PC-9 (cell line): ENCODE measurements around the gene ZNF581. TPM values are rescaled to one million over a fixed set of nuclear protein-coding genes. Genes with fewer than 3 reads are reported as not detected.

Experiments
- BruUV-seq: library from RNA; stranded (reverse); fragments of 400-500 nt; replicated peaks from 2 replicates; lab custom pipeline; 2021; lab: Mats Ljungman, UMichigan
- CTCF ChIA-PET: fragments of 300-600 bp; sonication (Branson Sonifier 250); formaldehyde crosslinking; loops from one replicate; lab custom pipeline; 2022; ENCODE audit warnings: antibody characterized with exemption; lab: Charles Lee
- POLR2A ChIA-PET: fragments of 300-600 bp; sonication (Branson Sonifier 250); formaldehyde crosslinking; loops from one replicate; lab custom pipeline; 2022; ENCODE audit warnings: antibody characterized with exemption; ENCODE audit not compliant: unreplicated experiment; lab: Charles Lee
- DNase-seq, 2 experiments: peaks; one replicate each; pipeline versions ENCODE4 v3.0.0 to v3.0.0-alpha.2; 2015 to 2022; ENCODE audit warnings: mixed read lengths in 1 of 2
- H2AFZ ChIP-seq: fragments of 200-600 bp; sonication (generic); 2 replicates; pipeline ENCODE4 v1.8.1; 2017; ENCODE audit warnings: antibody characterized with exemption
- H3F3A ChIP-seq: fragments of 200-600 bp; sonication (generic); 2 replicates; pipeline ENCODE4 v1.8.1; 2017; ENCODE audit warnings: antibody characterized with exemption, mild to moderate bottlenecking, low read depth; ENCODE audit not compliant: insufficient read depth
- H3K27ac ChIP-seq: fragments of 200-600 bp; sonication (generic); 2 replicates; pipeline ENCODE4 v1.6.1; 2016; ENCODE audit warnings: mixed run types
- H3K27me3 ChIP-seq: fragments of 200-600 bp; sonication (generic); 2 replicates; pipeline ENCODE4 v1.6.1; 2016; ENCODE audit warnings: low read depth, mixed run types; ENCODE audit not compliant: insufficient read depth
- H3K36me3 ChIP-seq: fragments of 200-600 bp; sonication (generic); 2 replicates; pipeline ENCODE4 v1.6.1; 2016; ENCODE audit warnings: low read depth, mixed run types
- H3K4me1 ChIP-seq: fragments of 200-600 bp; sonication (generic); replicated peaks from 2 replicates; pipeline ENCODE4 v1.6.1; 2016; ENCODE audit warnings: mixed run types; ENCODE audit not compliant: insufficient read depth
- H3K4me2 ChIP-seq: fragments of 200-600 bp; sonication (generic); 2 replicates; pipeline ENCODE4 v1.6.1; 2017; ENCODE audit warnings: mixed run types
- H3K4me3 ChIP-seq: fragments of 200-600 bp; sonication (generic); 2 replicates; pipeline ENCODE4 v1.6.1; 2016; ENCODE audit warnings: mixed run types
- H3K79me2 ChIP-seq: fragments of 200-600 bp; sonication (generic); 2 replicates; pipeline ENCODE4 v1.6.1; 2017; ENCODE audit warnings: low read depth, mixed run types
- H3K9me2 ChIP-seq: fragments of 200-600 bp; sonication (generic); 2 replicates; pipeline ENCODE4 v1.8.1; 2017; ENCODE audit warnings: mild to moderate bottlenecking; ENCODE audit not compliant: insufficient read depth
- H3K9me3 ChIP-seq: fragments of 200-600 bp; sonication (generic); 2 replicates; pipeline ENCODE4 v1.8.1; 2016; ENCODE audit warnings: low read depth; ENCODE audit not compliant: insufficient read depth
- H4K20me1 ChIP-seq: fragments of 200-600 bp; sonication (generic); 2 replicates; pipeline ENCODE4 v1.8.1; 2017; ENCODE audit not compliant: insufficient read depth
- EZH2 ChIP-seq: fragments of 200-600 bp; sonication (generic); IDR thresholded peaks from 2 replicates; pipeline ENCODE4 v1.8.0; 2017; ENCODE audit warnings: antibody characterized with exemption, low read depth
- intact Hi-C: fragments of 100-400 bp; cut with micrococcal nuclease; formaldehyde crosslinking; loops from one replicate; pipeline ENCODE4 v1.10.0; 2022; ENCODE audit not compliant: unreplicated experiment
- total RNA-seq: library from RNA; stranded (reverse); gene quantifications from 2 replicates; pipeline ENCODE4 v1.2.3, GENCODE V29; 2021
- TF ChIP-seq, protein P1 (sequence below): fragments of 200-600 bp; sonication (generic); conservative IDR thresholded peaks from 2 replicates; pipeline ENCODE4 v1.6.1; 2017; ENCODE audit warnings: mixed run types, antibody characterized with exemption, mild to moderate bottlenecking, moderate library complexity

Gene ZNF581
- total RNA-seq, 1 experiment from 2014 or later = 53.5 TPM

DNA sequence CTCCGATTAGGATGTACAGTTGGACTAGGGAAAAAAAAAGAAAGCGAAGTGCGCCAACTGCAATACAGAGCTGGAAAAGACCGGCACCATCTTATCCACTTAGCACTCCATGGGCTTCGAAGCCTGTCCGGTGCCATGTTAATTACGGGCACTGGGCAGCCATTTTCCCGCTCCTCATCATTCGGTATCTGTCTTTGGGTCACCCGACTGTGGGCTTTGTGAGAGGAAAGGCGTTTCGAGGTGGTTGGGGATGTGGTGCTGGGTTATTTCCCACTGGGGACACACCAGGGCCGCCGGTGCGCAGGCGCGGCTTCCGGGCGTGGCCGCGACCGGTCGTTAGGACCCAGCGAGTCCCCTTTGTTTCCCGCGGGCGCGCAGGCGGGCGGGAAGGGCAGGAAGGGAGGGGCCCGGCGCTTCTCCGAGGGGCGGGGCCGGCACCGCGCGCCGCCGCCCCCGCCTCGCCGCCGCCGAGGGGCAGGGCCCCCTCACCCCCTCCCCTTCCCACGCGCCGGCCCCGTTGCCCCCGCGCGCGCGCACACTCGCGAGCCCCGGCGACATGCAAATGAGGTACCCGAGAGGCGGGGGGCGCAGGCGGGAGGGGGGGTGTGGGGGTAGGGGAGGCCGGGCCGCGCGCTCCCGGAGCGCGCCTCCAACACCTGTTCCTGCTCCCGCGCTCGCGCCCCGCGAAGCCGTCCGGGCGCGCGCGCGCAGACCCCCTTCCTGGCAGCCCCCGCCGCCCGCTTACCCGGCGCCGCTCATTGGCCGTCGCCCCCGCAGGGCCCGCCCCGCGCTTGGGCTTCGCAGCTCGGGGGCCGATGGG lies 43.4 kb upstream of the ZNF581 start, which contains the start of gene ZNF524:
TSS of gene ZNF524 (plus strand) at position 447 of the 820 bp plus-strand sequence. CDS start 1,825 bp downstream, outside the sequence.
- ChIA-PET CTCF (interaction anchor here (0.6 to 1.2 kb wide), 2 partner anchors 96 to 113 kb away, joined by 3 to 5 read pairs; no protein-coding TSS in a partner anchor), POLR2A (interaction anchor here (0.6 to 1.6 kb wide), 8 partner anchors 14 to 521 kb away, joined by 3 to 44 read pairs (median 6); partner anchors contain the start of genes PPP1R12C, U2AF2 and ZNF579)
- Histone ChIP-seq H3K9me2 (no peaks in the 10 kb centered on the region), H3K27me3 (no peaks in the 10 kb centered on the region), H3K36me3 (peaks cover 4% of the 10 kb centered on the region; the same call in 1 of the 2 replicates), H4K20me1 (no peaks in the 10 kb centered on the region), H2AFZ (peak within 1 kb of the TSS; percentile 83), H3K4me2 (peak within 1 kb of the TSS; percentile 97), H3K4me1 (peaks cover 22% of the 10 kb centered on the region), H3K9me3 (no peaks in the 10 kb centered on the region), H3F3A (peaks cover 44% of the 10 kb centered on the region), H3K4me3 (peak within 1 kb of the TSS; percentile 91), H3K27ac (peak within 1 kb of the TSS; percentile 94), H3K79me2 (peaks cover 18% of the 10 kb centered on the region)
- TSS peak; percentile 37 for BruUV-seq
- intact Hi-C loops = loop anchor here (1.0 to 5.0 kb wide), 4 partner anchors 13 to 433 kb away; partner anchors contain the start of gene DNAAF3
- peak; percentile 71 to 93 for DNase-seq
- no peak for TF ChIP-seq EZH2
- TF ChIP-seq, protein P1, sequence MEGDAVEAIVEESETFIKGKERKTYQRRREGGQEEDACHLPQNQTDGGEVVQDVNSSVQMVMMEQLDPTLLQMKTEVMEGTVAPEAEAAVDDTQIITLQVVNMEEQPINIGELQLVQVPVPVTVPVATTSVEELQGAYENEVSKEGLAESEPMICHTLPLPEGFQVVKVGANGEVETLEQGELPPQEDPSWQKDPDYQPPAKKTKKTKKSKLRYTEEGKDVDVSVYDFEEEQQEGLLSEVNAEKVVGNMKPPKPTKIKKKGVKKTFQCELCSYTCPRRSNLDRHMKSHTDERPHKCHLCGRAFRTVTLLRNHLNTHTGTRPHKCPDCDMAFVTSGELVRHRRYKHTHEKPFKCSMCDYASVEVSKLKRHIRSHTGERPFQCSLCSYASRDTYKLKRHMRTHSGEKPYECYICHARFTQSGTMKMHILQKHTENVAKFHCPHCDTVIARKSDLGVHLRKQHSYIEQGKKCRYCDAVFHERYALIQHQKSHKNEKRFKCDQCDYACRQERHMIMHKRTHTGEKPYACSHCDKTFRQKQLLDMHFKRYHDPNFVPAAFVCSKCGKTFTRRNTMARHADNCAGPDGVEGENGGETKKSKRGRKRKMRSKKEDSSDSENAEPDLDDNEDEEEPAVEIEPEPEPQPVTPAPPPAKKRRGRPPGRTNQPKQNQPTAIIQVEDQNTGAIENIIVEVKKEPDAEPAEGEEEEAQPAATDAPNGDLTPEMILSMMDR = no peak

DNA sequence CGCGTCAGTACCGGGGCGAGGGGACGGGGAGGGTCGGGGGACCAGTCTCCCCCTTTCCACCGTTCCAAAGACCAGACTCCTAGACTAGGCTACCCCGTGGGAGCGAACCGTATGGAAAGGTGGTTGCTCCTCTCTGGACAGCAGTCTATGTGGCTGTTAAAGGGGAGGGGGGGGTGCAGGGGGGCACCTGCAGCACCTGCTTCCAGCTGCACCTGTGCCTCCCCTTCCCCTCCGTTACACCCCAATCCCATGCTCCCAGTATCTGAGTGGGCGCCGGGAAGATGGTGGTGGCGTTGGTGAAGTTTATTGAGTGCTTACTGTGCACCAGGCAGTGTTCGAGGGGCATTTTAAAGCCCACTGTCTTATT lies 42.8 kb upstream of the ZNF581 start:
- peak overlapping the region; percentile 70; the same call in 1 of the 2 replicates for H2AFZ ChIP-seq
- peaks cover 19% of the 10 kb centered on the region for H3K79me2 ChIP-seq
- no TSS peak for BruUV-seq
- no peaks in the 10 kb centered on the region for H4K20me1 ChIP-seq
- peak overlapping the region; percentile 91 for H3K4me3 ChIP-seq
- peaks cover 4% of the 10 kb centered on the region; the same call in 1 of the 2 replicates for H3K36me3 ChIP-seq
- H3K9me3 ChIP-seq = no peaks in the 10 kb centered on the region
- H3K27me3 ChIP-seq = no peaks in the 10 kb centered on the region
- H3K4me2 ChIP-seq = peak overlapping the region; percentile 97
- peaks cover 40% of the 10 kb centered on the region for H3F3A ChIP-seq
- DNase-seq = no peak
- intact Hi-C loops = no loop called here
- H3K27ac ChIP-seq = no peak overlapping the region
- H3K9me2 ChIP-seq = no peaks in the 10 kb centered on the region
- ChIA-PET CTCF (no interaction called here), POLR2A (no interaction called here)
- no peak for TF ChIP-seq EZH2
- TF ChIP-seq, protein P1 = no peak
- peaks cover 22% of the 10 kb centered on the region for H3K4me1 ChIP-seq

DNA sequence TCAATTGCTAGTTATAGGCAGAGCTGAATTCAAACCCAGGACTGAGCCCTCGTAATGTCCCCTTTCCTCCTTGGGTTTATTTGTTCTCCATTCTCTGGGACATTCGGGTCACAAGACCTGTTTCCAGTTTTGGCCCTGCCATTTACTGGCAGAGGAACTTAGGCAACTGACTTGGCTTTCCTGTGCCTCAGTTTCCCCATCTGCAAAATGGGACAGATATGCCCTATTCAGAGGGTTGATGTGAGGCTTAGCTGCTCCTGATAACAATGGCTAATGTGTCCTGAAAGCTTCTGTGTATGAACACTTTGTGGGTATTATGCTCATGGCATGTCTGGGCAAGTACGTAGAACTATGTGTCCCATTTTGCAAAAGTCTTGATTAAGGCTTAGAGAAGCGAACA lies 42.4 kb upstream of the ZNF581 start:
- Histone ChIP-seq H2AFZ (no peak overlapping the region), H4K20me1 (no peaks in the 10 kb centered on the region), H3K4me1 (peaks cover 22% of the 10 kb centered on the region), H3K9me3 (no peaks in the 10 kb centered on the region), H3K27me3 (no peaks in the 10 kb centered on the region), H3K79me2 (peaks cover 23% of the 10 kb centered on the region), H3K27ac (no peak overlapping the region), H3K9me2 (no peaks in the 10 kb centered on the region), H3F3A (peaks cover 40% of the 10 kb centered on the region), H3K36me3 (0 out of 2 replicates have a peak, but pooled peaks cover 4% of the 10 kb centered on the region), H3K4me2 (peak overlapping the region; percentile 97), H3K4me3 (peak overlapping the region; percentile 91; the same call in 1 of the 2 replicates)
- BruUV-seq = TSS peak; percentile 27
- no peak for TF ChIP-seq EZH2
- TF ChIP-seq, protein P1 = no peak
- POLR2A ChIA-PET = interaction anchor here (0.5 kb wide), 1 partner anchor 20 kb away, joined by 5 read pairs; the partner anchor contains the start of gene ZNF579
- intact Hi-C loops = no loop called here
- CTCF ChIA-PET = no interaction called here
- DNase-seq = peak in 1 of 2 experiments; percentile 34
